HL-60 (cell line): ENCODE data around the gene LAMC1.

Experiments
- CTCF ChIP-seq: IDR thresholded peaks from one replicate; pipeline ENCODE4 v1.5.1; 2011; ENCODE audit warnings: low read length, control low read depth, inconsistent platforms; ENCODE audit not compliant: insufficient read depth
- GABPA ChIP-seq: IDR thresholded peaks from 2 replicates; pipeline ENCODE4 v1.6.1; 2012; ENCODE audit warnings: low read depth
- POLR2AphosphoS5 ChIP-seq: IDR thresholded peaks from 2 replicates; pipeline ENCODE4 v1.6.1; 2012; ENCODE audit warnings: low read depth
- REST ChIP-seq: IDR thresholded peaks from 2 replicates; pipeline ENCODE4 v1.6.1; 2012; ENCODE audit warnings: low read depth; ENCODE audit not compliant: insufficient replicate concordance
- SPI1 ChIP-seq: IDR thresholded peaks from 2 replicates; pipeline ENCODE4 v1.6.1; 2012; ENCODE audit warnings: low read depth, mild to moderate bottlenecking, borderline replicate concordance

- TF ChIP-seq CTCF (no peak), GABPA (no peak), SPI1 (peak; percentile 79), REST (no peak), POLR2AphosphoS5 (no peak)
Measured at GRCh38 chr1:183144752-183145151, 121.5 kb downstream of the LAMC1 start.
